HepG2 (cell line): Measurements from ENCODE around the gene COBL. TPM values are rescaled to one million over a fixed set of nuclear protein-coding genes. Genes with fewer than 3 reads are reported as not detected.

Source experiments
- ATAC-seq: fragments of 200-7000 bp; cut with Tn5 transposase; 3 replicates; pipeline ENCODE4 v1.9.1; 2020; ENCODE audit warnings: mild to moderate bottlenecking, moderate library complexity
- BruUV-seq: library from RNA; stranded (reverse); fragments of 400-500 nt; replicated peaks from 2 replicates; lab custom pipeline; 2021; lab: Mats Ljungman, UMichigan
- CTCF ChIA-PET: fragments of 300-600 bp; formaldehyde crosslinking; extraction: SDS; loops from one replicate; lab custom pipeline; 2021; ENCODE audit warnings: low total read pairs, inconsistent platforms, low intra/inter-chr PET ratio; lab: Yijun Ruan, JAX
- POLR2A ChIA-PET: fragments of 350-600 bp; sonication (Branson Sonifier 250); formaldehyde crosslinking; loops from one replicate; lab custom pipeline; 2020; ENCODE audit warnings: antibody characterized with exemption, inconsistent platforms; lab: Yijun Ruan, JAX
- DNase-seq: peaks from one replicate; pipeline ENCODE4 v3.0.0-alpha.2; 2015; ENCODE audit warnings: low spot score
- FAIRE-seq: peaks from 3 replicates; lab custom pipeline; 2011; peaks lifted over from hg19 to GRCh38; lab: Jason Lieb, UNC
- H2AFZ ChIP-seq: one replicate; pipeline ENCODE4 v1.6.1; 2011; ENCODE audit warnings: low read length, inconsistent platforms
- H3K27ac ChIP-seq: fragments of 300-600 bp; 3 replicates; pipeline ENCODE4 v1.8.0; 2011; ENCODE audit warnings: mixed run types, mild to moderate bottlenecking, mixed read lengths, low read length, inconsistent platforms; ENCODE audit not compliant: insufficient read depth; ENCODE audit errors: extremely low read length
- H3K27me3 ChIP-seq, 2 experiments: fragments of 200-600 bp in 1 of 2; 2 replicates in 1 of 2; 3 replicates in 1 of 2; pipeline versions ENCODE4 v1.6.0 to v1.8.0; 2011; ENCODE audit warnings: low read length in 2 of 2, mild to moderate bottlenecking in 2 of 2, moderate library complexity in 2 of 2, inconsistent platforms in 1 of 2; ENCODE audit not compliant: insufficient read depth in 2 of 2, control insufficient read depth in 1 of 2
- H3K36me3 ChIP-seq, 2 experiments: fragments of 200-600 bp in 1 of 2; replicated peaks in 1 of 2; 2 replicates in 1 of 2; 3 replicates in 1 of 2; pipeline versions ENCODE4 v1.5.1 to v1.8.0; 2011; ENCODE audit warnings: low read length in 2 of 2, inconsistent platforms in 1 of 2; ENCODE audit not compliant: insufficient read depth in 2 of 2, control insufficient read depth in 1 of 2
- H3K4me1 ChIP-seq: 2 replicates; pipeline ENCODE4 v1.5.1; 2012; ENCODE audit warnings: low read length, inconsistent platforms; ENCODE audit not compliant: insufficient read depth
- H3K4me2 ChIP-seq: 2 replicates; pipeline ENCODE4 v1.6.0; 2011; ENCODE audit warnings: low read depth, low read length, inconsistent platforms
- H3K4me3 ChIP-seq, 3 experiments: fragments of 200-600 bp in 1 of 3; sonication (generic), shearing (Covaris generic) in 1 of 3; replicated peaks in 1 of 3; 2 replicates each; pipeline ENCODE4 v1.5.1; 2011 to 2016; ENCODE audit warnings: low read length in 3 of 3, inconsistent platforms in 2 of 3, low read depth in 2 of 3, mild to moderate bottlenecking in 2 of 3, control low read depth in 1 of 3, mixed read lengths in 1 of 3; ENCODE audit not compliant: insufficient read depth in 1 of 3
- H3K79me2 ChIP-seq: one replicate; pipeline ENCODE4 v1.6.1; 2011; ENCODE audit warnings: low read length, inconsistent platforms; ENCODE audit not compliant: insufficient read depth
- H3K9ac ChIP-seq: 2 replicates; pipeline ENCODE4 v1.6.0; 2011; ENCODE audit warnings: mild to moderate bottlenecking, low read depth, low read length, inconsistent platforms; ENCODE audit not compliant: insufficient read depth
- H3K9me3 ChIP-seq: 2 replicates; pipeline ENCODE4 v1.5.1; 2012; ENCODE audit warnings: mild to moderate bottlenecking, low read length
- H4K20me1 ChIP-seq: 2 replicates; pipeline ENCODE4 v1.6.0; 2011; ENCODE audit warnings: inconsistent platforms, mild to moderate bottlenecking, low read length, moderate library complexity; ENCODE audit not compliant: insufficient read depth
- IRX3 ChIP-seq: sonication (generic); formaldehyde crosslinking; IDR thresholded peaks from 2 replicates; pipeline ENCODE4 v1.8.1; 2023; ENCODE audit warnings: mild to moderate bottlenecking, low read depth, missing genetic modification reagents, borderline replicate concordance
- NFYC ChIP-seq: IDR thresholded peaks from 2 replicates; pipeline ENCODE4 v1.6.1; 2016; ENCODE audit warnings: missing genetic modification reagents, missing compliant biosample characterization
- RFX1 ChIP-seq: fragments of 450-650 bp; IDR thresholded peaks from 2 replicates; pipeline ENCODE4 v1.6.1; 2017
- SETDB1 ChIP-seq: sonication (generic); formaldehyde crosslinking; IDR thresholded peaks from 2 replicates; pipeline ENCODE4 v1.5.1; 2020; ENCODE audit warnings: missing genetic modification reagents, mild to moderate bottlenecking, borderline replicate concordance
- SIN3B ChIP-seq: fragments of 150-350 bp; IDR thresholded peaks from 2 replicates; pipeline ENCODE4 v1.6.1; 2014; ENCODE audit warnings: low read length
- SMARCE1 ChIP-seq: fragments of 450-650 bp; IDR thresholded peaks from 2 replicates; pipeline ENCODE4 v1.6.1; 2017; ENCODE audit warnings: borderline replicate concordance
- SSRP1 ChIP-seq: IDR thresholded peaks from 2 replicates; pipeline ENCODE4 v1.6.1; 2016; ENCODE audit warnings: control low read depth
- ZNF24 ChIP-seq: fragments of 450-650 bp; IDR thresholded peaks from 2 replicates; pipeline ENCODE4 v1.6.1; 2017; ENCODE audit warnings: antibody characterized with exemption, mild to moderate bottlenecking
- ZNF331 ChIP-seq: sonication (generic); formaldehyde crosslinking; IDR thresholded peaks from 2 replicates; pipeline ENCODE4 v1.4.0; 2020; ENCODE audit warnings: missing genetic modification reagents
- ZNF431 ChIP-seq: sonication (generic); formaldehyde crosslinking; IDR thresholded peaks from 2 replicates; pipeline ENCODE4 v1.9.0; 2022; ENCODE audit warnings: missing genetic modification reagents, low read depth, mild to moderate bottlenecking, borderline replicate concordance
- WGBS: methylation state at CpG from one replicate; pipeline ENCODE4 v1.1.6; 2017; ENCODE audit warnings: low lambda C conversion rate; 5-methylcytosine and 5-hydroxymethylcytosine counted together
- in situ Hi-C: cut with HindIII; loops from 2 replicates; pipeline ENCODE4 v1.10.0; 2017; ENCODE audit warnings: low pct_unique_long_range_greater_than_20kb; ENCODE audit not compliant: extremely low pct_ligation_motif_present
- intact Hi-C: fragments of 100-400 bp; cut with micrococcal nuclease; formaldehyde crosslinking; loops from one replicate; pipeline ENCODE4 v1.10.0; 2022; ENCODE audit not compliant: unreplicated experiment
- polyA plus RNA-seq, 8 experiments: library from polyadenylated mRNA; depleted of rRNA in 3 of 8; stranded (reverse) in 7 of 8; unstranded in 1 of 8; fragments of >200 nt; fragmentation: Illumina TruSeq in 4 of 8; extraction: Trizol in 4 of 8; gene quantifications; 2 replicates each; pipeline versions ENCODE4 v1.2.1 to v1.2.3, GENCODE V29; 2011 to 2016; ENCODE audit warnings: low read depth in 4 of 8, missing spikeins in 1 of 8, mixed read lengths in 1 of 8; ENCODE audit not compliant: insufficient read depth in 1 of 8
- total RNA-seq, 5 experiments: library from RNA; depleted of rRNA; stranded (reverse); fragments of >200 nt; fragmentation: Illumina TruSeq; extraction: Trizol; gene quantifications; 2 replicates each; pipeline ENCODE4 v1.2.3, GENCODE V29; 2016; ENCODE audit warnings: low read depth in 1 of 5
- TF ChIP-seq, protein P1 (sequence below), 2 experiments: fragments of 450-650 bp in 1 of 2; sonication (generic) in 1 of 2; formaldehyde crosslinking in 1 of 2; IDR thresholded peaks; 2 replicates each; pipeline versions ENCODE4 v1.6.1 to v1.8.0; 2016 to 2022; ENCODE audit warnings: antibody characterized with exemption in 1 of 2, mild to moderate bottlenecking in 1 of 2, missing genetic modification reagents in 1 of 2
- TF ChIP-seq, protein P2 (sequence below): sonication (generic); formaldehyde crosslinking; IDR thresholded peaks from 2 replicates; pipeline ENCODE4 v1.9.0; 2021; ENCODE audit warnings: missing genetic modification reagents, borderline replicate concordance
- TF ChIP-seq, protein P3 (sequence below): sonication (generic); formaldehyde crosslinking; IDR thresholded peaks from 2 replicates; pipeline ENCODE4 v1.4.0; 2020; ENCODE audit warnings: missing genetic modification reagents; ENCODE audit errors: not compliant biosample characterization

COBL gene
- total and polyA plus RNA-seq, 2 of the 13 experiments (the other 11 are each of a cell fraction or from before 2014, with no cell fraction given), result 3.8 to 4.9 TPM

DNA sequence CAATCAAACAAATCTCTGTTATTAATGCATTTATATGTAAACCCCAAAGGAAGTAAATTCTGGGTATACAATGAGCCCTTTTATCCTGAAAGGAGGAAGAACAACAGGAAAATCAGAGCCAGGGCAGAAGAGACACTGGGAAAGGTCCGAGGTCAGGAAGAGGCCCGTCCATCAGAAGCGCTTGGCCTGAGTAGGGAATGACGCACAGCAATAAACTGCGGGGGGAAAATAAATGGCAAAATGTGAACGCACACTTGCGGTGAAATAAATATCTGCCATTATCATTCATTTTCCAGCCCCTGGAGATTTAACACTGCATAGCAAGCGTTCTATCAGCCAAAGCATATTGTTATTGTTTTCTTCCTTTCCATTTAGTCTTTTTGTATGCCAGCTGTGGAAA lies 243.4 kb downstream of the COBL start (continued):
- TF ChIP-seq, protein P1, sequence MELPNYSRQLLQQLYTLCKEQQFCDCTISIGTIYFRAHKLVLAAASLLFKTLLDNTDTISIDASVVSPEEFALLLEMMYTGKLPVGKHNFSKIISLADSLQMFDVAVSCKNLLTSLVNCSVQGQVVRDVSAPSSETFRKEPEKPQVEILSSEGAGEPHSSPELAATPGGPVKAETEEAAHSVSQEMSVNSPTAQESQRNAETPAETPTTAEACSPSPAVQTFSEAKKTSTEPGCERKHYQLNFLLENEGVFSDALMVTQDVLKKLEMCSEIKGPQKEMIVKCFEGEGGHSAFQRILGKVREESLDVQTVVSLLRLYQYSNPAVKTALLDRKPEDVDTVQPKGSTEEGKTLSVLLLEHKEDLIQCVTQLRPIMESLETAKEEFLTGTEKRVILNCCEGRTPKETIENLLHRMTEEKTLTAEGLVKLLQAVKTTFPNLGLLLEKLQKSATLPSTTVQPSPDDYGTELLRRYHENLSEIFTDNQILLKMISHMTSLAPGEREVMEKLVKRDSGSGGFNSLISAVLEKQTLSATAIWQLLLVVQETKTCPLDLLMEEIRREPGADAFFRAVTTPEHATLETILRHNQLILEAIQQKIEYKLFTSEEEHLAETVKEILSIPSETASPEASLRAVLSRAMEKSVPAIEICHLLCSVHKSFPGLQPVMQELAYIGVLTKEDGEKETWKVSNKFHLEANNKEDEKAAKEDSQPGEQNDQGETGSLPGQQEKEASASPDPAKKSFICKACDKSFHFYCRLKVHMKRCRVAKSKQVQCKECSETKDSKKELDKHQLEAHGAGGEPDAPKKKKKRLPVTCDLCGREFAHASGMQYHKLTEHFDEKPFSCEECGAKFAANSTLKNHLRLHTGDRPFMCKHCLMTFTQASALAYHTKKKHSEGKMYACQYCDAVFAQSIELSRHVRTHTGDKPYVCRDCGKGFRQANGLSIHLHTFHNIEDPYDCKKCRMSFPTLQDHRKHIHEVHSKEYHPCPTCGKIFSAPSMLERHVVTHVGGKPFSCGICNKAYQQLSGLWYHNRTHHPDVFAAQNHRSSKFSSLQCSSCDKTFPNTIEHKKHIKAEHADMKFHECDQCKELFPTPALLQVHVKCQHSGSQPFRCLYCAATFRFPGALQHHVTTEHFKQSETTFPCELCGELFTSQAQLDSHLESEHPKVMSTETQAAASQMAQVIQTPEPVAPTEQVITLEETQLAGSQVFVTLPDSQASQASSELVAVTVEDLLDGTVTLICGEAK (IDR thresholded peaks at IDR 0.05), result no peak
- TF ChIP-seq, protein P1 (CRISPR knock-in tag; IDR thresholded peaks at IDR 0.05), result no peak
- no peak for TF ChIP-seq SMARCE1
- TF ChIP-seq RFX1, result no peak

DNA sequence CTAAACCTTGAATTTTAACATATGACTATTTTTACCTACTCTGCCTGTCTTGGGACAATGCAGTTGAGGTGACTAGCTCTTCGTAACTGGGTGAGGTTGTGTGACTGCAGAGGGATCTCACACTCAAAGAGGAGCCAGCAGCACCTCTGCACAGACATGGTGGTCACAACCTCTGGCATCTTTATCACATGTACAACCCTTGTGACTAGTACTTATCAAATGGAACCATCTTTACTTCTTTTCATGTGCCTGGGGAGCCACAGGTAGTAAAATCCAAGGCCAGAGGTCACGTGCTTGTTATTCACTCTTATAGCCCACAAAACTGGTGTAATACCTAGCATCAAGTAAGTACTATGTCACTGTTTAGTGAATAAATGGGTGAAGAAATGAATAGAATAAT lies 244.3 kb downstream of the COBL start:
- no peaks in the 10 kb centered on the region for H4K20me1 ChIP-seq
- DNase-seq, result no peak
- H3K4me3 ChIP-seq, result no peak overlapping the region
- no peak overlapping the region for H3K4me2 ChIP-seq
- no peak overlapping the region for H3K27ac ChIP-seq
- in situ Hi-C loops (no loop called here), intact Hi-C loops (no loop called here)
- ATAC-seq, result no peak
- POLR2A ChIA-PET, result no interaction called here
- H3K36me3 ChIP-seq, result no peaks in the 10 kb centered on the region
- H2AFZ ChIP-seq, result no peak overlapping the region
- CTCF ChIA-PET, result no interaction called here
- H3K79me2 ChIP-seq, result no peaks in the 10 kb centered on the region
- no peaks in the 10 kb centered on the region for H3K27me3 ChIP-seq
- H3K9me3 ChIP-seq, result no peaks in the 10 kb centered on the region
- no peak for FAIRE-seq
- 87% methylated on average over 2 of the region's 2 CpGs for WGBS
- no TSS peak for BruUV-seq
- 0 out of 2 replicates have a peak, but pooled peaks cover under 1% of the 10 kb centered on the region for H3K4me1 ChIP-seq
- H3K9ac ChIP-seq, result no peak overlapping the region
- TF ChIP-seq SETDB1 (no peak), SIN3B (no peak), ZNF331 (no peak), NFYC (no peak), SSRP1 (CRISPR knock-in tag) (no peak), ZNF24 (no peak), IRX3 (CRISPR knock-in tag) (no peak), ZNF431 (CRISPR knock-in tag) (no peak)
- TF ChIP-seq, protein P2, sequence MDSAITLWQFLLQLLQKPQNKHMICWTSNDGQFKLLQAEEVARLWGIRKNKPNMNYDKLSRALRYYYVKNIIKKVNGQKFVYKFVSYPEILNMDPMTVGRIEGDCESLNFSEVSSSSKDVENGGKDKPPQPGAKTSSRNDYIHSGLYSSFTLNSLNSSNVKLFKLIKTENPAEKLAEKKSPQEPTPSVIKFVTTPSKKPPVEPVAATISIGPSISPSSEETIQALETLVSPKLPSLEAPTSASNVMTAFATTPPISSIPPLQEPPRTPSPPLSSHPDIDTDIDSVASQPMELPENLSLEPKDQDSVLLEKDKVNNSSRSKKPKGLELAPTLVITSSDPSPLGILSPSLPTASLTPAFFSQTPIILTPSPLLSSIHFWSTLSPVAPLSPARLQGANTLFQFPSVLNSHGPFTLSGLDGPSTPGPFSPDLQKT (CRISPR knock-in tag), result no peak
- TF ChIP-seq, protein P3, sequence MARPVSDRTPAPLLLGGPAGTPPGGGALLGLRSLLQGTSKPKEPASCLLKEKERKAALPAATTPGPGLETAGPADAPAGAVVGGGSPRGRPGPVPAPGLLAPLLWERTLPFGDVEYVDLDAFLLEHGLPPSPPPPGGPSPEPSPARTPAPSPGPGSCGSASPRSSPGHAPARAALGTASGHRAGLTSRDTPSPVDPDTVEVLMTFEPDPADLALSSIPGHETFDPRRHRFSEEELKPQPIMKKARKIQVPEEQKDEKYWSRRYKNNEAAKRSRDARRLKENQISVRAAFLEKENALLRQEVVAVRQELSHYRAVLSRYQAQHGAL (CRISPR knock-in tag), result no peak
